PC-9 (cell line): Measurements from ENCODE around the gene TSHZ2.

Source experiments
- CTCF ChIP-seq: fragments of 200-600 bp; sonication (generic); conservative IDR thresholded peaks from 2 replicates; pipeline ENCODE4 v1.6.1; 2017; ENCODE audit warnings: mixed run types, antibody characterized with exemption, mild to moderate bottlenecking, moderate library complexity
- EZH2 ChIP-seq: fragments of 200-600 bp; sonication (generic); IDR thresholded peaks from 2 replicates; pipeline ENCODE4 v1.8.0; 2017; ENCODE audit warnings: antibody characterized with exemption, low read depth

DNA sequence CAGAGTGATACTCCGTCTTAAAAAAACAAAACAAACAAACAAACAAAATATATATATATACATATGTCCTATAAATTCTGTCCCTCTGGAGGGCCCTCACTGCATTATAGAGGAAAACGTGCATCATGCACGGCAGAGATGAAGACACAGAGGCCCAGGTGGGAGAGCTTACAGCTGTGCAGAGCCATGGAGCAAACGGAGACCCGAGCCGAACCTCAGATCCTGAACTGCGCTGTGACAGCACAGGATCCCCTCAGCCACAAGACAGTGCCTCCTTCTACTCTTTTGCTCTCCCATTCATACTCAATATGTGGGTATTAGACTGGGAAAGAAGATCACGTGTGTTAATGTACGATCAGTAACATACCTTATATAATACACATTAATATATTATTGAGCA, 539.9 kb downstream of the TSHZ2 start:
- TF ChIP-seq CTCF (no peak), EZH2 (no peak)
